Upper lobe of left lung (tissue), 6 donors: ENCODE measurements around the gene ARHGDIA. TPM values are rescaled to one million over a fixed set of nuclear protein-coding genes. Genes with fewer than 3 reads are reported as not detected.

Experiments
- ATAC-seq, 2 donors: fragments of 200-7000 bp; cut with Tn5 transposase; one replicate each; pipeline ENCODE4 v1.9.1; 2022; ENCODE audit warnings: mild to moderate bottlenecking in 2 of 2, moderate library complexity in 2 of 2; ENCODE audit not compliant: low FRiP score in 2 of 2
- DNase-seq, 2 donors: peaks; one replicate each; pipeline ENCODE4 v3.0.0-alpha.2; 2019 to 2020
- H3K27ac ChIP-seq, 4 donors: fragments of 200-600 bp; sonication (generic); one replicate each; pipeline ENCODE4 v1.5.1; 2016 to 2019
- H3K27me3 ChIP-seq, 4 donors: fragments of 200-600 bp; sonication (generic); one replicate each; pipeline ENCODE4 v1.5.1; 2017 to 2019
- H3K36me3 ChIP-seq, 4 donors: fragments of 200-600 bp; sonication (generic); one replicate each; pipeline ENCODE4 v1.5.1; 2016 to 2019
- H3K4me1 ChIP-seq, 4 donors: fragments of 200-600 bp; sonication (generic); one replicate each; pipeline ENCODE4 v1.5.1; 2018 to 2019
- H3K4me3 ChIP-seq, 4 donors: fragments of 200-600 bp; sonication (generic); one replicate each; pipeline ENCODE4 v1.5.1; 2017 to 2019; ENCODE audit warnings: mild to moderate bottlenecking in 2 of 4, moderate library complexity in 1 of 4
- H3K9me3 ChIP-seq, 4 donors: fragments of 200-600 bp; sonication (generic); one replicate each; pipeline ENCODE4 v1.5.1; 2018 to 2019
- CTCF ChIP-seq, 6 experiments: fragments of 450-650 bp in 4 of 6; fragments of 200-600 bp in 2 of 6; sonication (generic) in 2 of 6; IDR thresholded peaks; one replicate each; pipeline ENCODE4 v1.5.1; 2016 to 2019; ENCODE audit warnings: antibody characterized with exemption in 6 of 6
- EP300 ChIP-seq, 4 donors: sonication (generic); formaldehyde crosslinking; IDR thresholded peaks; one replicate each; pipeline ENCODE4 v1.5.1; 2017; ENCODE audit warnings: antibody characterized with exemption in 4 of 4, control low read depth in 2 of 4
- POLR2A ChIP-seq, 4 donors: fragments of 450-650 bp; IDR thresholded peaks; one replicate each; pipeline ENCODE4 v1.5.1; 2016 to 2017; ENCODE audit warnings: antibody characterized with exemption in 4 of 4, mild to moderate bottlenecking in 2 of 4
- POLR2AphosphoS5 ChIP-seq, 2 donors: sonication (generic); formaldehyde crosslinking; IDR thresholded peaks; one replicate each; pipeline ENCODE4 v1.5.1; 2017; ENCODE audit warnings: antibody characterized with exemption in 2 of 2
- WGBS, 2 donors: methylation state at CpG; one replicate each; pipeline ENCODE4 v1.1.5; 2017 to 2018; 5-methylcytosine and 5-hydroxymethylcytosine counted together
- total RNA-seq, 6 donors: library from RNA; depleted of rRNA in 4 of 6; stranded (reverse); fragments of >200 nt in 4 of 6; gene quantifications; one replicate each; pipeline versions ENCODE4 v1.1.0 to v1.2.1, GENCODE V29; 2016 to 2021
- donor health status: DM: no; HTN: no; CAD: no; lungs with moderate emphysema.
- donor health status: DM: no; HTN: yes; CAD: no; lungs with severe emphysema.

Gene ARHGDIA
- total RNA-seq, 6 donors from 2014 or later: 171 to 522 (median 302) TPM

DNA sequence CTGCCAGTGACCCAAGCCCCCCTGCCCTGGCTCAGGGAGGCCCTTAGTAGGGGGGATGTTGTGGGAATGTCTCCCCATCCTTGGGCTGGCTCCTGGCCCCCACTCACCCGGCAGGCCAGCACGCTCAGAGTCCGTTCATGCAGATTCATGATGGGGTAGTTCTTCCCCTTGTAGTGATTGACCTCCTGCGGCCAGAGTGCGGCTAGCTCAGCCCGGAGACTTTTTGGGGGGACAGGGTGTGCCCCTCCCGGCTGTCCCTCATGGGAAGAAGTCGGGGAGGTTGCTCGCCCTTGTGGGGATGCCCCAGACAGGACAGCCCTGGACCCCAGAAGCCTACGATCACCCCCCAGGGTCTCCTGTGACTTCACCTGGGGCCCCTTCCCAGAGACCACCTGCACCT is 34.9 kb upstream of the ARHGDIA start:
- no peak for TF ChIP-seq POLR2A (IDR thresholded peaks at IDR 0.05)
- no peak for TF ChIP-seq POLR2AphosphoS5 (IDR thresholded peaks at IDR 0.05)
- no peak for TF ChIP-seq CTCF (IDR thresholded peaks at IDR 0.05)
- no peak for TF ChIP-seq EP300 (IDR thresholded peaks at IDR 0.05)
- peaks cover 0 to 47% (median 38%) of the 10 kb centered on the region in 4 donors for H3K36me3 ChIP-seq
- no peaks in the 10 kb centered on the region for H3K9me3 ChIP-seq
- no peak overlapping the region for H3K27ac ChIP-seq
- DNase-seq: peak in 1 of 2 donors; percentile 60
- H3K4me1 ChIP-seq: peaks cover 20 to 37% (median 26%) of the 10 kb centered on the region in 4 donors
- H3K4me3 ChIP-seq: no peak overlapping the region
- no peak for ATAC-seq
- no peaks in the 10 kb centered on the region for H3K27me3 ChIP-seq
- 93 to 94% methylated on average over 3 to 9 of the region's 10 CpGs for WGBS, 2 donors

DNA sequence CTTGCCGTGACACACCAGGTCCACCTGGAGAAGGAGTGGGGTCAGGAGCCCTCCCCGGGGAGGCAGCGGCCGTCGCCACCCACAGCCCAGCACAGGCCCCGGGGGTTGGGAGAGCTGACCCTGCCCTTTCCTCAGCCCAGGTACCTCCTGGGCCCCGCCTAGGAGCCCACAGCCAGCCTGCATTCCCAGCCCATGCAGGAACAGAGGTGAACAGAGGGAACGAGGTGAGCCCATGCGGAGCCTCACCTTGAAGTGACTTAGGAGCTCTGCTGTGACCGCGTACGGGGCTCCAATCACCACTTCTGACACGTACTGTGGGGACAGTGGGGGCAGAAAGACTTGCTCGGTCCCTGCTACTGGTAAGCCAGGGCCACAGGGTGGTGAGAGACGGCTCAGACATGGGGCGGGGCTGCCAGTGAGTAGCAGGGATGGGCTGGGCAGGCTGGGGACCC is 34.3 kb upstream of the ARHGDIA start:
- H3K36me3 ChIP-seq: peaks cover 0 to 51% (median 40%) of the 10 kb centered on the region in 4 donors

GRCh38 chr17:81904600-81905423 is 33.7 kb upstream of the ARHGDIA start:
- ATAC-seq (no peak), DNase-seq (peak in 1 of 2 donors; percentile 74)
- Histone ChIP-seq H3K4me3 (no peak overlapping the region), H3K4me1 (peaks cover 12 to 25% (median 17%) of the 10 kb centered on the region in 4 donors), H3K27me3 (no peaks in the 10 kb centered on the region), H3K27ac (no peak overlapping the region), H3K9me3 (no peaks in the 10 kb centered on the region), H3K36me3 (peaks cover 0 to 58% (median 44%) of the 10 kb centered on the region in 4 donors)
- WGBS, 2 donors: 94 to 100% methylated on average over 4 to 26 of the region's 28 CpGs
- no peak for TF ChIP-seq POLR2AphosphoS5 (IDR thresholded peaks at IDR 0.05)
- no peak for TF ChIP-seq POLR2A (IDR thresholded peaks at IDR 0.05)
- TF ChIP-seq EP300 (IDR thresholded peaks at IDR 0.05): no peak
- TF ChIP-seq CTCF (IDR thresholded peaks at IDR 0.05): no peak

More for the DNA sequence above, 34.3 kb upstream of the ARHGDIA start:
- H3K27ac ChIP-seq: no peak overlapping the region
- peaks cover 18 to 32% (median 23%) of the 10 kb centered on the region in 4 donors for H3K4me1 ChIP-seq
- DNase-seq (peak in 1 of 2 donors; percentile 71), ATAC-seq (no peak)
- TF ChIP-seq CTCF (IDR thresholded peaks at IDR 0.05): no peak
- no peak for TF ChIP-seq POLR2A (IDR thresholded peaks at IDR 0.05)
- no peak for TF ChIP-seq EP300 (IDR thresholded peaks at IDR 0.05)
- no peak for TF ChIP-seq POLR2AphosphoS5 (IDR thresholded peaks at IDR 0.05)
- WGBS, 2 donors: 90 to 94% methylated on average over 4 to 16 of the region's 16 CpGs
- H3K9me3 ChIP-seq: no peaks in the 10 kb centered on the region
- H3K4me3 ChIP-seq: no peak overlapping the region
- no peaks in the 10 kb centered on the region for H3K27me3 ChIP-seq

DNA sequence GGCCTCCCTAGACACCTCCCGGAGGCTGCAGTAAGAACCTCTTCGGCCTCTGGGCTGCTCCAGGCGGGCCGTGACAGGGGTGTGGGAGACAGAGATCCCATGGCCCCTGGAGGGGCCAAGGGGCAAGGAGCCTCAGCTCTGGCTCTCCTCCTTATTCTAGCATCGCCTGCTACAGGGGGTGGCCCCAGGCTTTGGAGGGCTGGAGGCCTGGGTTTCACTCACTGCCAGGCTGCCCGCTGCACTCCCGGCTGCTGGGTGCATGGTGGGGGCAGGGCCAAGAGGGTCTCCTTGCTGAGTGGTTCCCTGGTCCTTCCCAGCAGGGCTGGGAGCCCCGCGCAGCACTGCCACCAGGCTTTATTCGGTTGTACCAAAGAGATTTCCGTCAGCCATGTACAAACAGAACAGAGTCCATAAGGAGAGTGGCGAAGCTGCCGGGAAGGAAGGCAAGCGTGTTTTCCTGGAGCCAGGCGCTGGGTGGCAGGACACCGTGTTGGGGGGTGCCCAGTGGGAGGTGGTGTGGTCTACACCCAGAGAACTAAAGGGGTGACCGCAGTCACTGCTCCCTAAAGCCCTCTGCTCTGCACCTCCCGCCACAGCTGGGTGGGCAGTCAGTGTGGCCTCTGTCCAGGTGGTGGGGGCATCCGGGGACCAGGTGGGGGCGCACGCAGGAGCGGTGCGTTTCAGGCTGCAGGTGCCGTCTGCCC is 32.9 kb upstream of the ARHGDIA start:
- ATAC-seq (no peak), DNase-seq (peak in 1 of 2 donors; percentile 69)
- TF ChIP-seq POLR2AphosphoS5 (IDR thresholded peaks at IDR 0.05) (no peak), CTCF (IDR thresholded peaks at IDR 0.05) (no peak), EP300 (IDR thresholded peaks at IDR 0.05) (no peak), POLR2A (IDR thresholded peaks at IDR 0.05) (no peak)
- Histone ChIP-seq H3K27ac (no peak overlapping the region), H3K27me3 (no peaks in the 10 kb centered on the region), H3K4me1 (peaks cover 12 to 22% (median 14%) of the 10 kb centered on the region in 4 donors), H3K4me3 (no peak overlapping the region), H3K9me3 (no peaks in the 10 kb centered on the region), H3K36me3 (peaks cover 0 to 65% (median 49%) of the 10 kb centered on the region in 4 donors)
- 95 to 97% methylated on average over 19 to 20 of the region's 24 CpGs for WGBS, 2 donors
